GM12872 (cell line): Measurements from ENCODE around the gene KAZN.
A peak's percentile ranks its signal among the peaks of the same experiment; 100 is the strongest.

ENCODE experiments used
- TF ChIP-seq, protein P1 (sequence below): IDR thresholded peaks from 3 replicates; pipeline ENCODE4 v1.5.1; 2011; ENCODE audit warnings: low read depth, mild to moderate bottlenecking, low read length, moderate library complexity; ENCODE audit not compliant: insufficient read depth

The KAZN gene

DNA sequence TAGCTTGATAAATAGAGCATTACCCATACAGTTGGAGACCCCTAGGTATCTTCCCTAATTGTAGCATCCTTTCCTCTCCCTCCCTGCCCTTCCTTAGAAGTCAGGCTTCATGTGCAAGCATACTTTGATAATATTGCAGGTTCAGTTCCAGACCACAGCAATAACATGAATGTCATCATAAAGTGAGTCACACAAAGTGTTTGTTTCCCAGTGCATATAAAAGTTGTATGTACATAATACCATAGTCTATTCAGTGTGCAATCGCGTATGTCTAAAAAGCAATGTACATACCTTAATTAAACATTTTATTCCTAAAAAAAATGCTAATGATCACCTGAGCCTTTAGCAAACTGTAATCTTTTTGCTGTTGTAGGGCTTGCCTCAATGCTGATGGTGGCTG is 33.4 kb upstream of the KAZN start:
- TF ChIP-seq, protein P1, sequence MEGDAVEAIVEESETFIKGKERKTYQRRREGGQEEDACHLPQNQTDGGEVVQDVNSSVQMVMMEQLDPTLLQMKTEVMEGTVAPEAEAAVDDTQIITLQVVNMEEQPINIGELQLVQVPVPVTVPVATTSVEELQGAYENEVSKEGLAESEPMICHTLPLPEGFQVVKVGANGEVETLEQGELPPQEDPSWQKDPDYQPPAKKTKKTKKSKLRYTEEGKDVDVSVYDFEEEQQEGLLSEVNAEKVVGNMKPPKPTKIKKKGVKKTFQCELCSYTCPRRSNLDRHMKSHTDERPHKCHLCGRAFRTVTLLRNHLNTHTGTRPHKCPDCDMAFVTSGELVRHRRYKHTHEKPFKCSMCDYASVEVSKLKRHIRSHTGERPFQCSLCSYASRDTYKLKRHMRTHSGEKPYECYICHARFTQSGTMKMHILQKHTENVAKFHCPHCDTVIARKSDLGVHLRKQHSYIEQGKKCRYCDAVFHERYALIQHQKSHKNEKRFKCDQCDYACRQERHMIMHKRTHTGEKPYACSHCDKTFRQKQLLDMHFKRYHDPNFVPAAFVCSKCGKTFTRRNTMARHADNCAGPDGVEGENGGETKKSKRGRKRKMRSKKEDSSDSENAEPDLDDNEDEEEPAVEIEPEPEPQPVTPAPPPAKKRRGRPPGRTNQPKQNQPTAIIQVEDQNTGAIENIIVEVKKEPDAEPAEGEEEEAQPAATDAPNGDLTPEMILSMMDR: no peak

DNA sequence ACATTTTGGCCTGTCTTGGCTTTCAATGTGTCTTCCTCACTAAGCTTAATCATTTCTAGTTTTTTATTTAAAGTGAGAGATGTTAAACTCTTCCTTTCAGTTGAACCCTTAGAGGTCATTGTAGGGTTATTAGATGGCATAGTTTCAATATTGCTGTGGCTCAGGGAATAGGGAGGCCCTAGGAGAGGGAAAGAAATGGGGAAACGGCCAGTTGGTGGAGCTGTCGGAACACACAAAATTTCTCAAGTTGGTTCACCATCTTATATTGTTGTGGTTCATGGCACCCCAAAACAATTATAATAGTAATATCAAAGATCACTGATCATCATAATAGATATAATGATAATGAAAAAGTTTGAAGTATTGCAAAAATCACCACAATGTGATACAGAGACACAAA is 31.4 kb upstream of the KAZN start:
- TF ChIP-seq, protein P1: no peak

DNA sequence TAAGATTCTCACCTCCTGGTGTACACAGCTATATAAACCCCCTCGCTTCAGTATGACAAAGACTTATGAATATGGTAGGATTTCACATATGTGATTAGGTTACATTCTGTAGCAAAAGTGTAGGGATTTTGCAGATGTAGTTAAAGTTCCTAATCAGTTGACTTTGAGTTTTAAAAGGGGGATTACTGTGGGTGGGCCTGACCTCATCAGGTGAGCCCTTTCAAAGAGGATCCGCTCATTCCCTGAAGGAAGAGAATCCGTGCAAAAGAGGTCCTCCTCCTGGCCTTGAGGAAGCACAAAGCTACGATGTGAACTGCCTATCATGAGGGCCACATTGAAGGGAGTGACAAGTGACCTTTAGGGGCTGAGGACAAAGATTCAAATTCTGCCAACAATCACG is 30.6 kb upstream of the KAZN start:
- TF ChIP-seq, protein P1: no peak

DNA sequence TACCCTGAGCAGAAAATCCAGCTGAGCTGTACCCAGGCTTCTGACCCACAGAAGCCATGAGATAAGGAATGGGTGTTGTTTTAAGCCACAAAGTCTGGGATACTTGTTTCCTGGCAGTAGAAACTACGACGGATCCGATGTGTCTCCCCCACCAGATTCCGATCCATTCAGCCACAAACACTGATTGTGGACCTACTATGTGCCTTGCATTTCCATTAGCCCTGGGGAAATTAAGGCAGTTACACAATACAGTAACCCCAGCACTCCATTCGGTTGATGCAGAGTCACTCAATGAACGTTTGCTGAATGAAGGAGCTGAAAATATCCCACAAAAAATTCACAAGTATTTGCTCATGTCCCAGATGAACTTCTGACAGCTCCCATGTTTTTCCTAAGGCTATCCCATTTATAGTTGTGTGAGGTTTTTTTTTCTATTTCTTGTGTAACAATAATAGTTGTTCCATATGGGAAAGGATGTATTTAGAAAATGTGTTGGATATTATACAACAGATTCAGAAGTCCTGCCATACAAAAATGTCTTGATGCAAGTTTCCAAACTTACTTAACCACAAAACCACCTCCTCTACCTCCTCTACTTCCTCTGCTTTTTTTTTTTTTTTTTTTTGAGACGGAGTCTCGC is 29.6 kb upstream of the KAZN start:
- TF ChIP-seq, protein P1: no peak

DNA sequence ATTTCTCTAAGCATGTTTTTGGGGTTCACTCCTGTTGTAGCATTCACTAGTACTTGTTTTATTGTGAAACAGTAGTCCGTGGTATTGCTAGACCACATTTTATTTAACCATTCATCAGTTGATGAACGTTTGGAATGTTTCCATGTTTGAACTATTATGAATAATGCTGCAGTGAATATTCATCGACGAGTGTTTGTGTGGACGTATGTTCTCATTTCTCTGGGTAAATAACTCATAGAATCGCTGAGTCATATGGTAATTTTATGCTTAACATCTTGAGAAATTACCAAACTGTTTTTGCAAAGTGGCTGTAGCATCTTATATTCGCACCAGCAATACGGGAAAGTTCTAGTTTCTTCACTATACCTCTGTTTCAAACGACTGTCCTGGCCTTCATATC is 28.0 kb upstream of the KAZN start:
- TF ChIP-seq, protein P1: no peak

DNA sequence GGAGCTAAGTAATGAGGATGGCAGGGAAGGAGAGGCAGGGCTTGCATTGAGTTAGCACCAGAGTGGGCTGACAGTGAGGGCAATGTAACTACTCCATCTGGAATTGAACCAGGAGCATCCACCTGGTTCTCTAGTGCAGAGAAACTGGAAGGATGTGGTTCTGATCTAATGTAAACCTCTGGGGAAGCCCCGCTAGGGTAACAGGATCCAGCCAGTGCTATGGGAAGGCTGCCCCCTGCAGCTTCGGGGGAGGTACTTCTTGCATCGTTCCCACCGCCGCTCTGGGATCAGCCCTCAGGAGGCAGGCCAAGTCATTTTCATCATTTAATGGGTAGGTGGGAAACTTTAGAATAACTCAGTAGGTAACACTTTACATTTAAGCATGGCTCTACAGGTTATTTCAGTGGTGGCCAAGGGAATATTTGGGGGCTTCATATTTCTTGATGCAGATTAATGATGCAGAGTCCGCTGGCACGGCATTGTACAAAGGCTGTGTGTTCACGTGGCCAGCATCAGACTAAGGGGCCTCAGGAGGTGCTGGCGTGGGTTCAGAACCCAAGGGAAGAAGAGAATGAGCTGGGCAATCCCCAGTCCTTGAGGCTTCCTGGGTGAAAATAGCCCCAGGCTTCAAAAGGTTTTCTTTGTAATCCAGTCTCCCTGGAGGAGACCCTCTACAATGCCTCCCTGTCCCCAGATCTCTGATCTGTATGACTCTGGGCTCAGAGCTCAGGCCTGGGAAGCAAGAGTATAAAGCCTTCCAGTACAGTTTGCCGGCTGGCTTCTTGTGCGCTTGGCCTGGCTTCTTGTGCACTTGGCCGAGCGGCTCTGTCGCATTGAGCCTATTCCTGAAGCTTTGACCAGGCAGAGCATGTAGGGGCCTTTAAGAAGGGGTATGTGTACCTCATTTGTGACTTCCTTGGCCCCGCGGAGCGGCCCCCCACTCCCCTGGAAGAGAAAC is 26.4 kb upstream of the KAZN start:
- TF ChIP-seq, protein P1: 0 out of 3 replicates have a peak, but pooled peaks have one; percentile 38

DNA sequence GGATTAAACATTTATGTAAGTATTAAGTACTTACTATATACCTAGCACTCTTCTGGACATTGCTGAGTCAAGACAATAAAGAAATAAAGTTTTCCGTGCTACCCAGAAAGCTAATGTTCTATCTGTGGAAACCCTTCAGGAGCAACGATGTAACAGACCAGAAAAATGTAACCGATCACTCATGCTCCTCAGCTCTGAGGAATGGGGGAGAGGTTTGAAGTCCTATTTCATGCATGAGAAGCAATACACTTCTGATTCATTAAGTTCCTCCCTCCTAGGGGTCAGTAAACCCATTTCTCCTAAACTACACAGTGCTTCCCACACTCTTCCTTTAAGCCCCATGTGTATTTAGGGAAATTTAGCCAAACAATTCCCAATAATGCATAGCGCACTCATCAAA is 25.6 kb upstream of the KAZN start:
- TF ChIP-seq, protein P1: no peak
